Neural cell (in vitro differentiated cells): Measurements from ENCODE around the gene SLC25A11. TPM values are rescaled to one million over a fixed set of nuclear protein-coding genes. Genes with fewer than 3 reads are reported as not detected.
A peak's percentile ranks its signal among the peaks of the same experiment; 100 is the strongest.

Source experiments
- H2AFZ ChIP-seq: fragments of 200-600, 300-800 bp; sonication (generic), shearing (Covaris generic); 2 replicates; pipeline ENCODE4 v1.6.0; 2014; ENCODE audit warnings: low read depth, mild to moderate bottlenecking, antibody characterized with exemption, low read length, moderate library complexity
- H3F3A ChIP-seq: fragments of 200-600 bp; shearing (Covaris generic); 2 replicates; pipeline ENCODE4 v1.6.1; 2016; ENCODE audit warnings: mild to moderate bottlenecking, moderate library complexity, mixed read lengths, antibody characterized with exemption, low read length; ENCODE audit not compliant: insufficient read depth, poor library complexity, severe bottlenecking
- H3K27ac ChIP-seq: fragments of 200-600, 300-800 bp; sonication (generic), shearing (Covaris generic); 2 replicates; pipeline ENCODE4 v1.5.1; 2014; ENCODE audit warnings: mild to moderate bottlenecking, low read length, moderate library complexity
- H3K27me3 ChIP-seq: fragments of 300-800, 200-600 bp; sonication (generic), shearing (Covaris generic); 2 replicates; pipeline ENCODE4 v1.6.0; 2014; ENCODE audit warnings: mild to moderate bottlenecking, low read depth, low read length, moderate library complexity; ENCODE audit not compliant: insufficient read depth
- H3K36me3 ChIP-seq: fragments of 300-800, 200-600 bp; sonication (generic), shearing (Covaris generic); 2 replicates; pipeline ENCODE4 v1.5.1; 2014; ENCODE audit warnings: mild to moderate bottlenecking, antibody characterized with exemption, low read length, moderate library complexity; ENCODE audit not compliant: insufficient read depth
- H3K4me2 ChIP-seq: fragments of 300-800, 200-600 bp; sonication (generic), shearing (Covaris generic); 2 replicates; pipeline ENCODE4 v1.6.0; 2014; ENCODE audit warnings: mild to moderate bottlenecking, low read length
- H3K4me3 ChIP-seq: fragments of 300-800, 200-600 bp; sonication (generic), shearing (Covaris generic); 2 replicates; pipeline ENCODE4 v1.5.1; 2014; ENCODE audit warnings: mild to moderate bottlenecking, low read length, moderate library complexity
- H3K79me2 ChIP-seq: fragments of 200-600 bp; shearing (Covaris generic); replicated peaks from 2 replicates; pipeline ENCODE4 v1.6.0; 2014; ENCODE audit warnings: mild to moderate bottlenecking, low read length, moderate library complexity; ENCODE audit not compliant: insufficient read depth
- H3K9ac ChIP-seq: fragments of 300-800, 200-600 bp; sonication (generic), shearing (Covaris generic); 2 replicates; pipeline ENCODE4 v1.6.1; 2016; ENCODE audit warnings: mild to moderate bottlenecking, low read length, mixed read lengths
- H3K9me2 ChIP-seq: fragments of 200-600 bp; shearing (Covaris generic); 2 replicates; pipeline ENCODE4 v1.6.1; 2016; ENCODE audit warnings: mild to moderate bottlenecking, low read length, mixed read lengths; ENCODE audit not compliant: insufficient read depth
- H3K9me3 ChIP-seq: fragments of 200-600, 300-800 bp; sonication (generic), shearing (Covaris generic); 2 replicates; pipeline ENCODE4 v1.6.1; 2016; ENCODE audit warnings: mild to moderate bottlenecking, mixed run types, low read length, moderate library complexity, mixed read lengths
- H4K20me1 ChIP-seq: fragments of 200-600 bp; shearing (Covaris generic); 2 replicates; pipeline ENCODE4 v1.6.1; 2016; ENCODE audit warnings: mild to moderate bottlenecking, mixed run types; ENCODE audit not compliant: insufficient read depth
- CTCF ChIP-seq: fragments of 450-650 bp; IDR thresholded peaks from 2 replicates; pipeline ENCODE4 v1.5.1; 2014; ENCODE audit warnings: antibody characterized with exemption, mild to moderate bottlenecking, moderate library complexity; ENCODE audit not compliant: poor library complexity, severe bottlenecking
- EP300 ChIP-seq: fragments of 450-650 bp; conservative IDR thresholded peaks from 2 replicates; pipeline ENCODE4 v1.6.1; 2014; ENCODE audit warnings: antibody characterized with exemption, mild to moderate bottlenecking, moderate library complexity; ENCODE audit not compliant: poor library complexity, severe bottlenecking
- EZH2 ChIP-seq: fragments of 200-600, 300-800 bp; shearing (Covaris generic), sonication (generic); IDR thresholded peaks from 2 replicates; pipeline ENCODE4 v1.6.1; 2014; ENCODE audit warnings: antibody characterized with exemption, low read length, borderline replicate concordance, mild to moderate bottlenecking; ENCODE audit not compliant: insufficient read depth, poor library complexity, severe bottlenecking
- MXI1 ChIP-seq: fragments of 450-650 bp; conservative IDR thresholded peaks from 2 replicates; pipeline ENCODE4 v1.6.1; 2014; ENCODE audit warnings: antibody characterized with exemption, mild to moderate bottlenecking; ENCODE audit not compliant: poor library complexity, severe bottlenecking
- POLR2AphosphoS5 ChIP-seq: IDR thresholded peaks from 2 replicates; pipeline ENCODE4 v1.6.1; 2012
- RAD21 ChIP-seq: fragments of 450-650 bp; conservative IDR thresholded peaks from 2 replicates; pipeline ENCODE4 v1.6.1; 2014; ENCODE audit warnings: antibody characterized with exemption, mild to moderate bottlenecking, moderate library complexity
- REST ChIP-seq: IDR thresholded peaks from 2 replicates; pipeline ENCODE4 v1.6.1; 2012; ENCODE audit warnings: borderline replicate concordance
- SMC3 ChIP-seq: fragments of 450-650 bp; conservative IDR thresholded peaks from 2 replicates; pipeline ENCODE4 v1.6.1; 2014; ENCODE audit warnings: antibody characterized with exemption, mild to moderate bottlenecking, moderate library complexity; ENCODE audit not compliant: poor library complexity
- TAF1 ChIP-seq: IDR thresholded peaks from 2 replicates; pipeline ENCODE4 v1.6.1; 2012; ENCODE audit warnings: low read depth
- polyA minus RNA-seq: library from RNA; depleted of rRNA, polyadenylated mRNA; stranded (reverse); fragments of >200 nt; gene quantifications from 2 replicates; pipeline ENCODE4 v1.2.3, GENCODE V29; 2014
- polyA plus RNA-seq: library from polyadenylated mRNA; depleted of rRNA; stranded (reverse); fragments of >200 nt; gene quantifications from 2 replicates; pipeline ENCODE4 v1.2.3, GENCODE V29; 2014

Gene SLC25A11
- polyA plus RNA-seq (140 and 172 TPM in 2 replicates), polyA minus RNA-seq (66.2 and 91.5 TPM in 2 replicates)

GRCh38 chr17:4939796-4940554, at the start of gene SLC25A11, which contains the start of gene RNF167:
SLC25A11 (minus strand) TSS chr17:4940046; CDS start chr17:4939910, 136 bp downstream.
RNF167 (plus strand) TSS chr17:4940268; CDS start chr17:4940910, 642 bp downstream.
- no peaks in the 10 kb centered on the region for H3K27me3 ChIP-seq
- peak within 1 kb of the TSS; percentile 92 for H3K9ac ChIP-seq
- peaks cover 20% of the 10 kb centered on the region for H3K79me2 ChIP-seq
- peak; percentile 91 for TF ChIP-seq POLR2AphosphoS5
- TF ChIP-seq SMC3, result peak; percentile 50
- peak; percentile 15 for TF ChIP-seq EP300
- peak; percentile 85 for TF ChIP-seq MXI1
- TF ChIP-seq CTCF, result peak; percentile 35
- TF ChIP-seq TAF1, result peak; percentile 52
- no peak for TF ChIP-seq EZH2
- peak; percentile 67 for TF ChIP-seq REST
- peak; percentile 47 for TF ChIP-seq RAD21
- peak within 1 kb of the TSS; percentile 97 for H3K27ac ChIP-seq
- peak within 1 kb of the TSS; percentile 86 for H3K4me2 ChIP-seq
- no peaks in the 10 kb centered on the region for H3K36me3 ChIP-seq
- peak within 1 kb of the TSS; percentile 83 for H3K4me3 ChIP-seq
- H3K9me3 ChIP-seq, result no peaks in the 10 kb centered on the region
- H3K9me2 ChIP-seq, result no peaks in the 10 kb centered on the region
- no peaks in the 10 kb centered on the region for H4K20me1 ChIP-seq
- H2AFZ ChIP-seq, result peak within 1 kb of the TSS; percentile 75
- no peaks in the 10 kb centered on the region for H3F3A ChIP-seq

- Histone ChIP-seq H3K9ac (peak overlapping the region; percentile 78), H3K79me2 (no peaks in the 10 kb centered on the region), H3K4me3 (peak overlapping the region; percentile 94), H3K27me3 (peaks cover 2% of the 10 kb centered on the region), H2AFZ (peak overlapping the region; percentile 90), H4K20me1 (no peaks in the 10 kb centered on the region), H3K4me2 (peak overlapping the region; percentile 73), H3F3A (no peaks in the 10 kb centered on the region), H3K9me3 (no peaks in the 10 kb centered on the region), H3K9me2 (no peaks in the 10 kb centered on the region), H3K36me3 (no peaks in the 10 kb centered on the region), H3K27ac (peak overlapping the region; percentile 3)
- no peak for TF ChIP-seq CTCF
- no peak for TF ChIP-seq SMC3
- no peak for TF ChIP-seq EP300
Observed at GRCh38 chr17:4987767-4988567, 48.1 kb upstream of the SLC25A11 start.
